ENCODE data around the gene EP300. TPM values are rescaled to one million over a fixed set of nuclear protein-coding genes. Genes with fewer than 3 reads are reported as not detected.
"Not testable (repeated sequence)": the region's sequence is repeated elsewhere in the genome, so short reads cannot be mapped to it uniquely, and the experiment has no call there.

The EP300 gene
- total RNA-seq, 1 experiment from 2014 or later: 11.0 TPM

GRCh38 chr22:41117127-41117965 is 25.0 kb downstream of the EP300 start:
- no peak for DNase-seq
- Histone ChIP-seq H3K27me3 (no peaks in the 10 kb centered on the region), H3K9me3 (no peaks in the 10 kb centered on the region), H3K4me3 (no peak overlapping the region), H3K36me3 (peaks cover 44% of the 10 kb centered on the region)

DNA sequence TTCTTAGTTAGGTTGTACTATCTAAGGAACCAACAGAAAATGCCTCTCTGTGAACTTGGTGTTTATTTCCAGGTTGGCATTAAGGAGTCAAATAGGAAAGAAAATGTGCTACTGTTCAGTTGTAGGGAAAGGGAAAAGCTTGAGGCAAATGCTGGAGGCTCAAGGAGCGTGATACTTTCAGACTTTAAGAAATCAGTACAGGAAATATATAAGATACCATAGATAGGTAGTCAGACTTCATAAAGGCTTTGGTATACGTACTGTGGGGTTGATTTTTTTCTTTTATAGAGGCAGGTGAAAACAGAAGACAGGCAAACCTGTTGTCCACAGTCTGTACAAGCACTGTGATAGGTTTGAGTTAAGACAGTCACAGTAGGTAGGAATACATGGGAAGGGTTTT is 30.8 kb downstream of the EP300 start:
- no peak for DNase-seq
- Histone ChIP-seq H3K36me3 (peaks cover 42% of the 10 kb centered on the region), H3K9me3 (no peaks in the 10 kb centered on the region), H3K4me3 (no peak overlapping the region), H3K27me3 (no peaks in the 10 kb centered on the region)

DNA sequence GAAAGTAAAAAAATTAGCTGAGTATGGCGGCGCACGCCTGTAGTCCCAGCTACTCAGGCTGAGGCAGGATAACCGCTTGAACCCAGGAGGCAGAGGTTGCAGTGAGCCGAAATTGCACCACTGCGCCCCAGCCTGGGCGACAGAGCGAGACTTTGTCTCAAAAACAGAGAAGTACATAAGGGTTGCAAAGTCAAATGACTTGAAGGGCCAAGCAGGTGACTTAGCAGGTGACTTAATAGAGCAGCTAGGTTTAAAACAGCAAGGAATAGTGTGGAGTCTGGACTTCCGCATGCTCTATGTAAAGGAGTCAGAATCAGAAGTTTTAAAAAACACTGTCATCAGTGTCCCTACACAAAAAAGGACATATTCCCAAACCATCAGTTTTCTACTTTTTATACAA is 31.7 kb downstream of the EP300 start:
- Histone ChIP-seq H3K27me3 (no peaks in the 10 kb centered on the region), H3K9me3 (no peaks in the 10 kb centered on the region), H3K4me3 (no peak overlapping the region), H3K36me3 (peaks cover 45% of the 10 kb centered on the region)
- no peak for DNase-seq

DNA sequence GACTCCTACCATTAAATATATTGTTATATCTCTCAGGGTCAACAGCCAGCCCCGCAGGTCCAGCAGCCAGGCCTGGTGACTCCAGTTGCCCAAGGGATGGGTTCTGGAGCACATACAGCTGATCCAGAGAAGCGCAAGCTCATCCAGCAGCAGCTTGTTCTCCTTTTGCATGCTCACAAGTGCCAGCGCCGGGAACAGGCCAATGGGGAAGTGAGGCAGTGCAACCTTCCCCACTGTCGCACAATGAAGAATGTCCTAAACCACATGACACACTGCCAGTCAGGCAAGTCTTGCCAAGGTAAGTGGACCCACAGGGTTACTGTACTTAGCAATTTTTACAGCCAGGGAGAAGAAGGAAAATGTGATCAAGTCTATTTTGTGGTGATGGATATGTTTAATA is 35.1 kb downstream of the EP300 start:
- Histone ChIP-seq H3K27me3 (no peaks in the 10 kb centered on the region), H3K4me3 (no peak overlapping the region), H3K9me3 (no peaks in the 10 kb centered on the region), H3K36me3 (peaks cover 67% of the 10 kb centered on the region)
- no peak for DNase-seq

- H3K9me3 ChIP-seq: no peaks in the 10 kb centered on the region
- H3K27me3 ChIP-seq: no peaks in the 10 kb centered on the region
- H3K36me3 ChIP-seq: peaks cover 66% of the 10 kb centered on the region
- no peak for DNase-seq
- H3K4me3 ChIP-seq: no peak overlapping the region
These were observed 36.2 kb downstream of the EP300 start for GRCh38 chr22:41128606-41129005.

DNA sequence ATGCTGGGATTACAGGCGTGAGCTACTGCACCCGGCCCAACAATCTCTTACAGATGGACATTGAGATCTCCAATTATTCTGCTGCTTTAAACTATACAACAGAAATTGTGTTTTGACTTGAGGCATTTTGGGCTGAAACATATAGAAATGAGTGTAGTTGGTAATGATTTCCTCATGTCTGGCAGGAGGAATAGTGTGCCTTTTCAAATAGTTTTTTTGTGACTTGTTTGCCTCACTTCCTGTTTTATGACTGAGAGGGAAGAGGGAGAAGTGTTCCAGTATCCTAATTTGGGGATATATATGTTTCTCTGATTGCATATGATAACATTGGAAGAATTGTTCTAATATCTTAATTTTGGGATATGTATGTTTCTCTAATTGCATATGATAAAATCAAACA is 40.2 kb downstream of the EP300 start:
- no peak for DNase-seq
- H3K4me3 ChIP-seq: no peak overlapping the region
- no peaks in the 10 kb centered on the region for H3K27me3 ChIP-seq
- peaks cover 70% of the 10 kb centered on the region for H3K36me3 ChIP-seq
- H3K9me3 ChIP-seq: no peaks in the 10 kb centered on the region

- Histone ChIP-seq H3K4me3 (no peak overlapping the region), H3K27me3 (no peaks in the 10 kb centered on the region), H3K36me3 (peaks cover 74% of the 10 kb centered on the region), H3K9me3 (no peaks in the 10 kb centered on the region)
- DNase-seq: no peak
These were observed 48.1 kb downstream of the EP300 start for GRCh38 chr22:41140365-41140957.

DNA sequence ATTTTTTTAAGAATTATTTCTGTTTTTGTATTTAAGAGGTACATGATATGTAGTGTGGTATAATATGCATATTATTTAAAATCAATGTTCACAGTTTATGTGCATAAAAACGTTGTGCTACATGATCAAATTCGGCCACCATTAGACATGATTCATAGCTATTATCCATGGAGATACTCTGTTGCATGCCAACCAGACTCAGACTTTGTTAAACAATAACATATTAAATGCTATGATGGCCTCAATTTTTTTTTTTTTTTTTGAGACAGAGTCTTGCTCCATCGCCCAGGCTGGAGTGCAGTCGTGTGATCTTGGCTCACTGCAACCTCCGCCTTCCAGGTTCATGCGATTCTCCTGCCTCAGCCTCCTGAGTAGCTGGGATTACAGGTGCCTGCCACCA is 53.5 kb downstream of the EP300 start:
- not testable (repeated sequence) for H3K9me3 ChIP-seq, DNase-seq, H3K27me3 ChIP-seq, H3K4me3 ChIP-seq
- H3K36me3 ChIP-seq: peaks cover 75% of the 10 kb centered on the region

DNA sequence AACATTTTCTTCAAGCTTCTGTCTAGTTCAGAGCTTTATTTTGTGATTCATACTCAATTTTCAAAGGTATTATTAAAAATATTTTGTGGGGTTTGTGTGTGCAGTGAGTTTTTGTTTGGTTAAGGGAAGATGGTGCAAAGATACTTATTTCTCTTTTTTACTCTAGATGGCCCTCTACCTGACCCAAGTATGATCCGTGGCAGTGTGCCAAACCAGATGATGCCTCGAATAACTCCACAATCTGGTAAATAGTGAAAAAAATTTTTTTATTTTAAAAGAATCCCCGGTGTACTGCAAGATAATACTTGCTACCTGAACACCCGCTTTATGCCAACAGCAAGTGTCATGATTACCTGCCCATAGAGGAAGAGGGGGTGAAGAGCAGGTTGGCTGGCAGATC is 54.2 kb downstream of the EP300 start:
- no peaks in the 10 kb centered on the region for H3K9me3 ChIP-seq
- peaks cover 77% of the 10 kb centered on the region for H3K36me3 ChIP-seq
- no peaks in the 10 kb centered on the region for H3K27me3 ChIP-seq
- DNase-seq: no peak
- no peak overlapping the region for H3K4me3 ChIP-seq

DNA sequence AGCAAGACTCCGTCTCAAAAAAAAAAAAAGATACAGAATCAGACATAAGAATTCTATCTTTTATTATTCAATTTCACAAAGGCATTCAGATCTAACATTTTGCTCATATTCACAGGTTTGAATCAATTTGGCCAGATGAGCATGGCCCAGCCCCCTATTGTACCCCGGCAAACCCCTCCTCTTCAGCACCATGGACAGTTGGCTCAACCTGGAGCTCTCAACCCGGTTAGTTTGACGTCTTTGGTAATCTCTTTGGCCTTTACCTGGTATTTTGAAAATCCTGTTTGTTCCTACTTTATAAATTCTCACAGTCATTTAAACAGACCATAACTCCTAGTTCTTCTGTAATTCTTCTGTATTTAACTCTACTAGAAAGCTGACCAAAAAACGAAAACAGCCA is 55.3 kb downstream of the EP300 start:
- H3K9me3 ChIP-seq: no peaks in the 10 kb centered on the region
- no peak for DNase-seq
- H3K27me3 ChIP-seq: no peaks in the 10 kb centered on the region
- no peak overlapping the region for H3K4me3 ChIP-seq
- H3K36me3 ChIP-seq: peaks cover 77% of the 10 kb centered on the region

- Histone ChIP-seq H3K4me3 (no peak overlapping the region), H3K27me3 (no peaks in the 10 kb centered on the region), H3K36me3 (peaks cover 91% of the 10 kb centered on the region), H3K9me3 (no peaks in the 10 kb centered on the region)
- DNase-seq: no peak
These were observed 60.5 kb downstream of the EP300 start for GRCh38 chr22:41152902-41153301.

DNA sequence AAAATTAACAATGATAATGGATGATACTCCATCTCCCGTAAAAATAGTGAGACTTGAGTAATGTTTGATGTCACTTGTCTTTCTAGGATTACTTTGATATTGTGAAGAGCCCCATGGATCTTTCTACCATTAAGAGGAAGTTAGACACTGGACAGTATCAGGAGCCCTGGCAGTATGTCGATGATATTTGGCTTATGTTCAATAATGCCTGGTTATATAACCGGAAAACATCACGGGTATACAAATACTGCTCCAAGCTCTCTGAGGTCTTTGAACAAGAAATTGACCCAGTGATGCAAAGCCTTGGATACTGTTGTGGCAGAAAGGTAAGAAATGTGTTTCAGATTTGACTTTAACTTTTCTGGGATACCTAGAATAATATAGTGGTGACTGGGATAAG is 64.7 kb downstream of the EP300 start:
- no peak overlapping the region for H3K4me3 ChIP-seq
- DNase-seq: no peak
- no peaks in the 10 kb centered on the region for H3K27me3 ChIP-seq
- no peaks in the 10 kb centered on the region for H3K9me3 ChIP-seq
- peaks cover 85% of the 10 kb centered on the region for H3K36me3 ChIP-seq

- no peak for DNase-seq
- Histone ChIP-seq H3K9me3 (no peaks in the 10 kb centered on the region), H3K4me3 (no peak overlapping the region), H3K27me3 (no peaks in the 10 kb centered on the region), H3K36me3 (peaks cover 83% of the 10 kb centered on the region)
These were observed 76.8 kb downstream of the EP300 start for GRCh38 chr22:41169157-41169556.

- no peaks in the 10 kb centered on the region for H3K27me3 ChIP-seq
- DNase-seq: no peak
- peaks cover 82% of the 10 kb centered on the region for H3K36me3 ChIP-seq
- no peaks in the 10 kb centered on the region for H3K9me3 ChIP-seq
- no peak overlapping the region for H3K4me3 ChIP-seq
These were observed 79.6 kb downstream of the EP300 start for GRCh38 chr22:41171996-41172395.

- DNase-seq: no peak
- no peaks in the 10 kb centered on the region for H3K27me3 ChIP-seq
These were observed 83.2 kb downstream of the EP300 start for GRCh38 chr22:41175546-41175945.

DNA sequence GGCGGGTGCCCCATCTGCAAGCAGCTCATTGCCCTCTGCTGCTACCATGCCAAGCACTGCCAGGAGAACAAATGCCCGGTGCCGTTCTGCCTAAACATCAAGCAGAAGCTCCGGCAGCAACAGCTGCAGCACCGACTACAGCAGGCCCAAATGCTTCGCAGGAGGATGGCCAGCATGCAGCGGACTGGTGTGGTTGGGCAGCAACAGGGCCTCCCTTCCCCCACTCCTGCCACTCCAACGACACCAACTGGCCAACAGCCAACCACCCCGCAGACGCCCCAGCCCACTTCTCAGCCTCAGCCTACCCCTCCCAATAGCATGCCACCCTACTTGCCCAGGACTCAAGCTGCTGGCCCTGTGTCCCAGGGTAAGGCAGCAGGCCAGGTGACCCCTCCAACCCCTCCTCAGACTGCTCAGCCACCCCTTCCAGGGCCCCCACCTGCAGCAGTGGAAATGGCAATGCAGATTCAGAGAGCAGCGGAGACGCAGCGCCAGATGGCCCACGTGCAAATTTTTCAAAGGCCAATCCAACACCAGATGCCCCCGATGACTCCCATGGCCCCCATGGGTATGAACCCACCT is 84.7 kb downstream of the EP300 start:
- H3K4me3 ChIP-seq: no peak overlapping the region
- H3K27me3 ChIP-seq: no peaks in the 10 kb centered on the region
- no peaks in the 10 kb centered on the region for H3K9me3 ChIP-seq
- no peak for DNase-seq
- H3K36me3 ChIP-seq: peaks cover 73% of the 10 kb centered on the region

More at GRCh38 chr22:41175546-41175945, 83.2 kb downstream of the EP300 start:
- no peaks in the 10 kb centered on the region for H3K9me3 ChIP-seq
- peaks cover 81% of the 10 kb centered on the region for H3K36me3 ChIP-seq
- H3K4me3 ChIP-seq: no peak overlapping the region

GRCh38 chr22:41177622-41178424 is 85.4 kb downstream of the EP300 start:
- no peaks in the 10 kb centered on the region for H3K27me3 ChIP-seq
- H3K9me3 ChIP-seq: no peaks in the 10 kb centered on the region
- H3K36me3 ChIP-seq: peaks cover 67% of the 10 kb centered on the region
- peak; percentile 47 for DNase-seq
- H3K4me3 ChIP-seq: no peak overlapping the region

Measured in MG63 (cell line).